Natural killer cell treated with Interleukin-12 subunit alpha and Interleukin-12 subunit beta and Interleukin-15 and Interleukin-18, amount 100 ng/mL, for 72 hours (primary cell): ENCODE results near the gene CFAP97D2. TPM values are rescaled to one million over a fixed set of nuclear protein-coding genes. Genes with fewer than 3 reads are reported as not detected.
"Not testable (repeated sequence)": the region's sequence is repeated elsewhere in the genome, so short reads cannot be mapped to it uniquely, and the experiment has no call there.

ENCODE experiments used
- ATAC-seq, 2 donors: fragments of 150-1000 bp; cut with Tn5 transposase in 1 of 2; sonication (Bioruptor Pico), chemical (Tn5 transposase) in 1 of 2; 2 replicates each; pipeline ENCODE4 v1.10.0; 2021
- DNase-seq: peaks from one replicate; pipeline ENCODE4 v3.0.0; 2022; ENCODE audit warnings: low spot score
- H3K27ac Mint-ChIP-seq, 2 donors: 1 replicate in 1 of 2; 2 replicates in 1 of 2; pipeline ENCODE4 v1.8.0; 2022; ENCODE audit warnings: mixed read lengths in 2 of 2, mild to moderate bottlenecking in 1 of 2, moderate library complexity in 1 of 2
- H3K27me3 Mint-ChIP-seq, 2 donors: 1 replicate in 1 of 2; 2 replicates in 1 of 2; pipeline ENCODE4 v1.8.0; 2022; ENCODE audit warnings: mixed read lengths in 2 of 2
- H3K36me3 Mint-ChIP-seq: one replicate; pipeline ENCODE4 v1.8.0; 2022; ENCODE audit warnings: mixed read lengths
- H3K4me1 Mint-ChIP-seq, 2 donors: 1 replicate in 1 of 2; 2 replicates in 1 of 2; pipeline ENCODE4 v1.8.0; 2022; ENCODE audit warnings: low read depth in 2 of 2, mixed read lengths in 2 of 2, mild to moderate bottlenecking in 1 of 2
- H3K4me3 Mint-ChIP-seq: one replicate; pipeline ENCODE4 v1.8.0; 2022; ENCODE audit warnings: mixed read lengths
- H3K9me3 Mint-ChIP-seq: 2 replicates; pipeline ENCODE4 v1.8.0; 2022; ENCODE audit warnings: mixed read lengths
- total RNA-seq, 2 donors: library from RNA; stranded (reverse); gene quantifications; one replicate each; pipeline ENCODE4 v1.2.3, GENCODE V29; 2022

The CFAP97D2 gene
- total RNA-seq, 2 donors from 2014 or later = not detected

GRCh38 chr13:114174529-114174961 is 4.5 kb upstream of the CFAP97D2 start:
- Mint-ChIP-seq H3K36me3 (peaks cover 6% of the 10 kb centered on the region), H3K27ac (no peak overlapping the region), H3K4me3 (no peak overlapping the region), H3K27me3 (peaks cover 0 to 8% of the 10 kb centered on the region in 2 donors), H3K4me1 (peaks cover 16 to 17% of the 10 kb centered on the region in 2 donors), H3K9me3 (no peaks in the 10 kb centered on the region)
- no peak for ATAC-seq
- no peak for DNase-seq

DNA sequence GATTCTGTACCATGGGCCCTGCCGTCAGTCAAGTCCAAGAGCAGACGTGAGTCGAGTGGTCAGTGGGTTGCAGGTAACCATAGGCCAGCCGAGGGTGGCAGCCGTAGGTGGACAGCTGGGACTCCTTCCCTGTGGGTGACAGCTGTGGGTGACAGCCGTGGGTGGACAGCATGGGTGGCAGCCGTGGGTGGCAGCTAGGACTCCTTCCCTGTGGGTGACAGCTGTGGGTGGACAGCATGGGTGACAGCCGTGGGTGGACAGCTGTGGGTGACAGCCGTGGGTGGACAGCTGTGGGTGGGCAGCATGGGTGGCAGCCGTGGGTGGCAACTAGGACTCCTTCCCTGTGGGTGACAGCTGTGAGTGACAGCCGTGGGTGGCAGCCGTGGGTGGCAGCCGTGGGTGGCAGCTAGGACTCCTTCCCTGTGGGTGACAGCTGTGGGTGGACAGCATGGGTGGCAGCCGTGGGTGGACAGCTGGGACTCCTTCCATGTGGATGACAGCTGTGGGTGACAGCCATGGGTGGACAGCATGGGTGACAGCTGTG is 2.6 kb upstream of the CFAP97D2 start:
- not testable (repeated sequence) for H3K27ac Mint-ChIP-seq, H3K36me3 Mint-ChIP-seq, H3K27me3 Mint-ChIP-seq, DNase-seq, H3K9me3 Mint-ChIP-seq, H3K4me3 Mint-ChIP-seq, ATAC-seq
- H3K4me1 Mint-ChIP-seq = peaks cover 26 to 27% of the 10 kb centered on the region in 2 donors

- no peak for ATAC-seq
- Mint-ChIP-seq H3K9me3 (no peaks in the 10 kb centered on the region), H3K27me3 (peaks cover 0 to 8% of the 10 kb centered on the region in 2 donors), H3K4me3 (no peak overlapping the region), H3K27ac (no peak overlapping the region), H3K36me3 (peaks cover 6% of the 10 kb centered on the region), H3K4me1 (peaks cover 26 to 27% of the 10 kb centered on the region in 2 donors)
- DNase-seq = no peak
These were observed 1.6 kb upstream of the CFAP97D2 start for GRCh38 chr13:114177245-114178010.

DNA sequence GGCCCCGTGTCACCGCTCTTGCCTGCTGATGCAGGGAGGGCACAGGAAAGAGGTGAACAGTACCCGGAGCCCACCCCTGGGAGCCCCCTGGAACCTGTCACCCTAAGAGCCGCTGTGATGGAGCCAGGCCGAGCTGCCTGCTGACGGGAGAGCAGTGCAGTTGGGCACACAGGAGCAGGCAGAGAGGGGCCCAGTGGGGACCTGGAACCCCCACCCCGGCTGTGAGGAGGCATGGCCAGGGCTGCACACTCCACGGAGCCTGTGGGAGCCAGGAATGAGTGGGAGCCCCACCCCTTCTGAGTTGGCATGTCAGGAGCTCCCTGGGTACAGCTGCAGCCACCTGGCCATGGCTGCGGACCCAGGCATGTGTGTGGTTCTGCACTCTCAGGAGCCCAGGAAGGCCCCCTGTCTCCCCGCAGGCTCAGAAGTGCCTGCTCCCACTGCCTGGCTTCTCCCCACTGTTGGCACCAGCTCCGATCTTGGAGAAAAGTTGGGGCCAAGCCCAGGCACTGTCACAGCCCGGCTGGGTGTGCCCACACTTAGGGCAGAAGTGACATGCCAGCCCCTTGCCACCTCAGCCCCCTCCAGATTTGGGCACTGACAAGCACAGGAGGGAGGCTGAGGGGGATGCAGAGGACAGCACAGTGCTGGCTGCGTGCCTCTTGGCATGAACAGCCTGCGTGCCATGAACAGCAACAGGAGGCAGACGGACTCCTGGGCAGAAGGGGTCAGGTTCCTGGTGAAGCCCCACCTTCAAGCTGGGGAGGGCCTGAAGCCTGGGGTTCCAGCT is 6.3 kb downstream of the CFAP97D2 start:
- Mint-ChIP-seq H3K36me3 (no peaks in the 10 kb centered on the region), H3K4me3 (no peak overlapping the region), H3K4me1 (peaks cover 11 to 14% of the 10 kb centered on the region in 2 donors), H3K27ac (no peak overlapping the region), H3K27me3 (peaks cover 0 to 3% of the 10 kb centered on the region in 2 donors), H3K9me3 (no peaks in the 10 kb centered on the region)
- no peak for DNase-seq
- no peak for ATAC-seq

- no peaks in the 10 kb centered on the region for H3K27me3 Mint-ChIP-seq
- no peaks in the 10 kb centered on the region for H3K9me3 Mint-ChIP-seq
- DNase-seq = no peak
- H3K27ac Mint-ChIP-seq = peak overlapping the region in 1 of 2 donors; percentile 78
- peak overlapping the region; percentile 8 for H3K4me3 Mint-ChIP-seq
- ATAC-seq = peak; percentile 48
- H3K36me3 Mint-ChIP-seq = no peaks in the 10 kb centered on the region
- peaks cover 7 to 8% of the 10 kb centered on the region in 2 donors for H3K4me1 Mint-ChIP-seq
These were observed 15.8 kb downstream of the CFAP97D2 start for GRCh38 chr13:114194853-114195252.

DNA sequence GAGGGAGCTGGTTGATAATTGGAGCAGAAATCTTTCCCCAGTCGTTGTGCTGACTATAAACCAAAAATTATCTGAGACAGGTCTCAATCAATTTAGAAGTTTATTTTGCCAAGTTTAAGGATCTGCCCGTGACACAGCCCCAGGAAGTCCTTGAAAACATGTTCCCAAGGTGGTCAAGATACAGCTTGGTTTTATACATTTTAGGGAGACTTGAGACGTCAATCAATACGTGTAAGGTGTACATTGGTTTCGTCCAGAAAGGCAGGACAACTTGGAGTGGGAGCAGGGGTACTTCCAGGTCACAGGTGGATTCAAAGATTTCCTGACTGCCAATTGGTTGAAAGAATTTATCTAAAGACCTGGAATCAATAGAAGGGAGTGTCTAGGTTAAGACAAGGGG is 17.6 kb downstream of the CFAP97D2 start:
- Mint-ChIP-seq H3K27me3 (no peaks in the 10 kb centered on the region), H3K27ac (no peak overlapping the region), H3K9me3 (no peaks in the 10 kb centered on the region), H3K36me3 (no peaks in the 10 kb centered on the region), H3K4me1 (peaks cover 7 to 8% of the 10 kb centered on the region in 2 donors), H3K4me3 (no peak overlapping the region)
- ATAC-seq (no peak), DNase-seq (no peak)

GRCh38 chr13:114198556-114198955 is 19.5 kb downstream of the CFAP97D2 start:
- no peak overlapping the region for H3K4me3 Mint-ChIP-seq
- H3K27me3 Mint-ChIP-seq = no peaks in the 10 kb centered on the region
- no peaks in the 10 kb centered on the region for H3K9me3 Mint-ChIP-seq
- ATAC-seq = no peak
- no peak for DNase-seq
- H3K36me3 Mint-ChIP-seq = no peaks in the 10 kb centered on the region
- H3K4me1 Mint-ChIP-seq = peaks cover 8 to 16% of the 10 kb centered on the region in 2 donors
- H3K27ac Mint-ChIP-seq = no peak overlapping the region

DNA sequence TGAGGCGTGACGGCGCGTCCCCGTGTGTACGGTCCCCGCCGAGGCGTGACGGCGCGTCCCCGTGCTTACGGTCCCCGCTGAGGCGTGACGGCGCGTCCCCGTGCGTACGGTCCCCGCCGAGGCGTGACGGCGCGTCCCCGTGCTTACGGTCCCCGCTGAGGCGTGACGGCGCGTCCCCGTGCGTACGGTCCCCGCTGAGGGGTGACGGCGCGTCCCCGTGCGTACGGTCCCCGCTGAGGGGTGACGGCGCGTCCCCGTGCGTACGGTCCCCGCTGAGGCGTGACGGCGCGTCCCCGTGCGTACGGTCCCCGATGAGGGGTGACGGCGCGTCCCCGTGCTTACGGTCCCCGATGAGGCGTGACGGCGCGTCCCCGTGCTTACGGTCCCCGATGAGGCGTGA is 20.5 kb downstream of the CFAP97D2 start:
- H3K4me3 Mint-ChIP-seq, H3K9me3 Mint-ChIP-seq, H3K36me3 Mint-ChIP-seq, ATAC-seq, DNase-seq, H3K27me3 Mint-ChIP-seq, H3K27ac Mint-ChIP-seq: not testable (repeated sequence)
- peaks cover 11 to 20% of the 10 kb centered on the region in 2 donors for H3K4me1 Mint-ChIP-seq

DNA sequence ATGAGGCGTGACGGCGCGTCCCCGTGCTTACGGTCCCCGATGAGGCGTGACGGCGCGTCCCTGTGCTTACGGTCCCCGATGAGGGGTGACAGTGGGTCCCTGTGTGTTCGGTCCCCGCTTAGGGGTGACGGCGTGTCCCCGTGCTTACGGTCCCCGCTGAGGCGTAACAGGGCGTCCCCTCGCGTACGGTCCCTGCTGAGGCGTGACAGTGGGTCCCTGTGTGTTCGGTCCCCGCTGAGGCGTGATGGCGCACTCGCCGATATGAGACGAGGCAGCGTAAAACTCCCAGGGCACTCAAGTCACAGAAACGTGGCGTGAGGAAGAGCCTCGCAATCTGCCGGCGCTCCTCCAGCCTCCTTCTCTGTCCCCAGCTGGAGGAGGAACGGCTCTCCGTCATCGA is 20.9 kb downstream of the CFAP97D2 start:
- ATAC-seq (no peak), DNase-seq (no peak)
- Mint-ChIP-seq H3K36me3 (no peaks in the 10 kb centered on the region), H3K27ac (no peak overlapping the region), H3K27me3 (no peaks in the 10 kb centered on the region), H3K4me1 (peaks cover 13 to 21% of the 10 kb centered on the region in 2 donors), H3K4me3 (no peak overlapping the region), H3K9me3 (no peaks in the 10 kb centered on the region)

DNA sequence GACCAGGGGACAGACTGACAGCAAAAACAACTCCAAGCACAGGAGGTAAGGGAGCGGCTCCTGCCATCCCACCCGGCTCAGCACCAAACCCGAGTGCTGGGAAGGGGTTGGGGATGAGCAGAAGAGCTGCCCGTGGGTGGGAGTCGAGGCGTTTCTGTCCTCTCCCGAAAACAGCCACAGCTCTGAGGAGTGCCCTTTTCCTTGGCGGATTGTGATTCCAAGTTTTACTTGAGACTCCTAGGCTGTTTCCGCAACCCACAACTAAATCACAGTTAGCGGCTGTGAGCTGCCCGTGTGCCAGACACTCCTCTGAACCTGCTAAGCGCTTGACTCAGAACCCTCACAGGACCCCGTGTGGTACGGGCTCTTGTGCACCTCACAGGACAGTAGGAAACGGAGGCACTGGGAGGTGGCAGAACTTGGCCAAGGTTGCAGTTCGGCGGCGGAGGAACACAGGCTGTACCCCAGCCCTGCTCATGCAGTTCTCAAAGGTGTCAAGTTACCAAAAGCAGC is 21.4 kb downstream of the CFAP97D2 start:
- Mint-ChIP-seq H3K27me3 (no peaks in the 10 kb centered on the region), H3K4me1 (peaks cover 8 to 17% of the 10 kb centered on the region in 2 donors), H3K4me3 (no peak overlapping the region), H3K9me3 (no peaks in the 10 kb centered on the region), H3K36me3 (no peaks in the 10 kb centered on the region), H3K27ac (no peak overlapping the region)
- DNase-seq = no peak
- no peak for ATAC-seq

- H3K36me3 Mint-ChIP-seq = no peaks in the 10 kb centered on the region
- H3K4me3 Mint-ChIP-seq = no peak overlapping the region
- H3K27ac Mint-ChIP-seq = no peak overlapping the region
- ATAC-seq (no peak), DNase-seq (no peak)
- peaks cover 8 to 21% of the 10 kb centered on the region in 2 donors for H3K4me1 Mint-ChIP-seq
- no peaks in the 10 kb centered on the region for H3K27me3 Mint-ChIP-seq
- no peaks in the 10 kb centered on the region for H3K9me3 Mint-ChIP-seq
These were observed 23.5 kb downstream of the CFAP97D2 start for GRCh38 chr13:114202581-114202980.

GRCh38 chr13:114203536-114203935 is 24.5 kb downstream of the CFAP97D2 start:
- Mint-ChIP-seq H3K27me3 (no peaks in the 10 kb centered on the region), H3K4me3 (no peak overlapping the region), H3K9me3 (no peaks in the 10 kb centered on the region), H3K4me1 (peaks cover 8 to 21% of the 10 kb centered on the region in 2 donors), H3K36me3 (no peaks in the 10 kb centered on the region), H3K27ac (no peak overlapping the region)
- DNase-seq = no peak
- no peak for ATAC-seq

DNA sequence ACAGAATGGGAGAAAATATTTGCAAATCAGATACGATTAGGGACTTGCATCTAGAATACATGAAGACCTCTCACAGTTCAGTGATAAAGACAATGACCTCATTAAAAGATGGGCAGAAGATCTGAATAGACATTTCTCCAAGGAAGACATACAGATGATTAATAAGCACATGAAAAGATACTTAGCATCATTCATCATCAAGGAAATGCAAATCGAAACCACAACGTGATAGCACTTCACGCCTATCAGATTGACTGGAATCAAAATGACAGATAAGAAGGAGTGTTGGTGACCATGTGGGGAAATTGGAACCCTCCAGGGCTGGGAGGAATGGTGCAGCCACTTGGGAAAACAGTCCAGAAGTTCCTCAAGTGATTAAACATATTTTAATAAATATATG is 25.8 kb downstream of the CFAP97D2 start:
- Mint-ChIP-seq H3K9me3 (no peaks in the 10 kb centered on the region), H3K27me3 (no peaks in the 10 kb centered on the region), H3K27ac (no peak overlapping the region), H3K4me3 (no peak overlapping the region), H3K4me1 (peaks cover 8 to 21% of the 10 kb centered on the region in 2 donors), H3K36me3 (no peaks in the 10 kb centered on the region)
- DNase-seq = no peak
- ATAC-seq = no peak

DNA sequence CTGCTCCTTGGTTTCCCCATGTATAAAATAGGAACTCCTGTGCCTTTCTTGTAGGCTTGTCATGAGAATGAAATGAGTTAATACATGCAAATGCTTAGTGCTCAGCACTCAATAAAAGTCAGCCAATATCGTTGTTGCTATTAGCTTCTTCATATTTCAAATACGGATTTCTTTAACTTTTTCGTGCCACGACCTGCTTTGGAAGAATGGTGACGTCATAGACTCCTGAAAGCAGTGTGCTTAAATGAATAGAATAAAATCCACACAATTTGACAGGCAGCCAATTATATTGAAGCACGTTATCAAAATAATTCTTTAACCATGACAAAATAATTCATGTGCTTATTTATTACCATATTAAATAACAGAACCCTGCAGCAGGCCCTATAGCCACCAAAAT is 29.1 kb downstream of the CFAP97D2 start:
- Mint-ChIP-seq H3K36me3 (no peaks in the 10 kb centered on the region), H3K27me3 (peaks cover 0 to 7% of the 10 kb centered on the region in 2 donors), H3K27ac (no peak overlapping the region), H3K9me3 (no peaks in the 10 kb centered on the region), H3K4me3 (no peak overlapping the region), H3K4me1 (peaks cover 21 to 22% of the 10 kb centered on the region in 2 donors)
- DNase-seq = no peak
- ATAC-seq = no peak
